Calu3 (cell line): Measurements from ENCODE around the gene BIN1. TPM values are rescaled to one million over a fixed set of nuclear protein-coding genes. Genes with fewer than 3 reads are reported as not detected.

ENCODE experiments used
- BruUV-seq: library from RNA; stranded (reverse); fragments of 400-500 nt; replicated peaks from 2 replicates; lab custom pipeline; 2021; lab: Mats Ljungman, UMichigan
- CTCF ChIA-PET: fragments of 300-600 bp; sonication (Branson Sonifier 250); formaldehyde crosslinking; loops from one replicate; lab custom pipeline; 2022; ENCODE audit warnings: antibody characterized with exemption; lab: Charles Lee
- DNase-seq: peaks from one replicate; pipeline ENCODE4 v3.0.0; 2022
- H3K27ac Mint-ChIP-seq: one replicate; pipeline ENCODE4 v1.8.0; 2022; ENCODE audit warnings: mixed read lengths; ENCODE audit not compliant: unreplicated experiment
- H3K27me3 Mint-ChIP-seq: one replicate; pipeline ENCODE4 v1.8.0; 2022; ENCODE audit warnings: mixed read lengths; ENCODE audit not compliant: unreplicated experiment
- H3K36me3 Mint-ChIP-seq: one replicate; pipeline ENCODE4 v1.8.0; 2022; ENCODE audit warnings: mild to moderate bottlenecking, moderate library complexity, mixed read lengths; ENCODE audit not compliant: insufficient read depth, unreplicated experiment
- H3K4me1 Mint-ChIP-seq: one replicate; pipeline ENCODE4 v1.8.0; 2022; ENCODE audit warnings: mild to moderate bottlenecking, low read depth, mixed read lengths; ENCODE audit not compliant: unreplicated experiment
- H3K4me3 Mint-ChIP-seq: one replicate; pipeline ENCODE4 v1.8.0; 2022; ENCODE audit warnings: mild to moderate bottlenecking, low read depth, moderate library complexity, mixed read lengths; ENCODE audit not compliant: unreplicated experiment
- H3K9me3 Mint-ChIP-seq: one replicate; pipeline ENCODE4 v1.8.0; 2022; ENCODE audit warnings: low read depth, mixed read lengths; ENCODE audit not compliant: unreplicated experiment
- CTCF ChIP-seq: fragments of 200-600 bp; IDR thresholded peaks from one replicate; pipeline ENCODE4 v1.8.0; 2022; ENCODE audit warnings: antibody characterized with exemption; ENCODE audit not compliant: unreplicated experiment
- intact Hi-C: fragments of 100-400 bp; cut with micrococcal nuclease; formaldehyde crosslinking; loops from one replicate; pipeline ENCODE4 v1.10.0; 2022; ENCODE audit not compliant: unreplicated experiment
- total RNA-seq: library from RNA; stranded (reverse); gene quantifications from 2 replicates; pipeline ENCODE4 v1.2.3, GENCODE V29; 2022

The BIN1 gene
- total RNA-seq, 1 experiment from 2014 or later, result 52.8 TPM

DNA sequence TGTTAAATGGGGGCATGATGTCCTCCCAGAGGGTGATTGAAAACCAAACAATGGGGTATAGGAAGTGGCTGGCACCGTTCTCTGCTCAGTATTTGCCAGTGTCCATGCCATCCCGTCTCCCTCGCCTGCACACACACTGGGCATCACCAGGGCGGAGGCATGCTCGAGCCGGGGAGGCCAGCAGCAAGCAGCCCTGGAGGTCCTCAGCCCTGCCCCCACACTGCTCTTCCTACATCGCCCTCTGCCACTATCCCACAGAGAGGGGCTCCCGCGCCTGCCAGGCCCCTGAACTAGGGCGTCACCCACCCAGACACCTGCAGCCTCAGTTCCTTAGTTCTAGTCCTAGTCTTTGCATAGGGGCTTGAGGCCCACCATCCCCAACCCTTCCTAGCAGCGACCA lies 50.9 kb downstream of the BIN1 start:
- H3K9me3 Mint-ChIP-seq, result no peaks in the 10 kb centered on the region
- H3K27me3 Mint-ChIP-seq, result no peaks in the 10 kb centered on the region
- intact Hi-C loops, result no loop called here
- no peak overlapping the region for H3K4me3 Mint-ChIP-seq
- CTCF ChIA-PET, result no interaction called here
- no peak for TF ChIP-seq CTCF
- H3K4me1 Mint-ChIP-seq, result peaks cover 21% of the 10 kb centered on the region
- no TSS peak for BruUV-seq
- H3K27ac Mint-ChIP-seq, result no peak overlapping the region
- H3K36me3 Mint-ChIP-seq, result peaks cover 11% of the 10 kb centered on the region
- DNase-seq, result no peak

DNA sequence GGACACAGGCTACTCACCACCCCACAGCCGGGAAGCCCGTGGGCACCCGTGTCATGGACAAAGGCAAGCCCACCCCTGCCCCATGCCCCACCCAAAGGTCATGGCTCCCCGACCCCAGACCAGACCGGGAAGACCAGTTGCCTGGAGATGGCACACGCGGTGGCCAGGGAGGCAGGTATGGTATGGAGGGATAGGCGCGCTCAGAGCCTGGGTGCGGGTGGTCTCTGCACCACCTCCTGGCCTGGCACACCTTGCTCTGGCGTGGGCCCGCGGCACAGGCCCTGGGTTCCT lies 51.2 kb downstream of the BIN1 start:
- no peak overlapping the region for H3K27ac Mint-ChIP-seq
- intact Hi-C loops, result no loop called here
- no peak overlapping the region for H3K4me3 Mint-ChIP-seq
- no TSS peak for BruUV-seq
- H3K27me3 Mint-ChIP-seq, result no peaks in the 10 kb centered on the region
- peaks cover 21% of the 10 kb centered on the region for H3K4me1 Mint-ChIP-seq
- H3K9me3 Mint-ChIP-seq, result no peaks in the 10 kb centered on the region
- no peak for DNase-seq
- no peak for TF ChIP-seq CTCF
- peaks cover 11% of the 10 kb centered on the region for H3K36me3 Mint-ChIP-seq
- CTCF ChIA-PET, result no interaction called here

- Mint-ChIP-seq H3K27ac (no peak overlapping the region), H3K27me3 (no peaks in the 10 kb centered on the region), H3K4me1 (peaks cover 21% of the 10 kb centered on the region), H3K4me3 (no peak overlapping the region), H3K9me3 (no peaks in the 10 kb centered on the region), H3K36me3 (peaks cover 11% of the 10 kb centered on the region)
- intact Hi-C loops, result no loop called here
- no peak for TF ChIP-seq CTCF
- BruUV-seq, result no TSS peak
- DNase-seq, result no peak
- CTCF ChIA-PET, result no interaction called here
Observed at GRCh38 chr2:127054996-127055785, 51.8 kb downstream of the BIN1 start.

DNA sequence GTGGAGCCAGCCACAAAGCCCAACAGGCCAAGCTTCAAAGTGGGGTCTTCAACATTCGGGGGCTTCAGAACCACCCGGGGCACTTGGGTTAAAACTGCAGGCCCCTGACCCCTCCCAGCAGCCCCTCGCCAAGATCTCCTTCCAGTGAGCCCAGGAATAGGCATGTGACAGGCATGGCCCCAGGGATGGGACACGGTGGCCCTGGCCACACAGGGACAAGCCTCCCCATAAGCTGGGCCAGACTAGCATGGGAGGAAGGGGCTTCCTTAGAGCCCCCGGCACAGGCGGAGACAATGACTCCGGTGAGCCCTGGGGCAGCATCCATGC lies 52.4 kb downstream of the BIN1 start:
- BruUV-seq, result no TSS peak
- peaks cover 21% of the 10 kb centered on the region for H3K4me1 Mint-ChIP-seq
- peaks cover 16% of the 10 kb centered on the region for H3K36me3 Mint-ChIP-seq
- no peak for TF ChIP-seq CTCF
- no peaks in the 10 kb centered on the region for H3K27me3 Mint-ChIP-seq
- H3K9me3 Mint-ChIP-seq, result no peaks in the 10 kb centered on the region
- CTCF ChIA-PET, result no interaction called here
- H3K27ac Mint-ChIP-seq, result no peak overlapping the region
- intact Hi-C loops, result no loop called here
- DNase-seq, result no peak
- H3K4me3 Mint-ChIP-seq, result no peak overlapping the region
